ENCODE results near the gene OTOR. TPM values are rescaled to one million over a fixed set of nuclear protein-coding genes. Genes with fewer than 3 reads are reported as not detected.

Gene OTOR
- total RNA-seq, 2 experiments from 2014 or later = not detected

DNA sequence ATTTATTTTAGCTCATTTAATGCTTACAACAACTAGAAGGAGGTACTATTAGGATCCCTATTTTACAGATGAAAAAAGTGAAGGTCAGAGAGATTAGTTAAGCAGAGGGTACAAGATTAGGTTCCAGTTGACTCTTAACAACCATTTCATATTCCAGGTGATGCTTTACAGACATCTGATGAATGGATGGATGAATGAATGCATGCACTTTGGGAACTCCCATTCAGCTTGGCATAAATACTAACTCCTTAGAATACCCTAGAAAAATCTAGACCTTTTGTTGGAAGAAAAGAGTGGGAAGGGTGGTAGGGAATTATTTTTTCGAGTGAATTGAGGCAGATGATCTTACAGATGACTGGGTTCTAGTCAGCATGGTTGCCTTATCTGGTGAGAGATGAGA, 19.1 kb upstream of the OTOR start:
- peaks cover 24% of the 10 kb centered on the region for H3K4me1 Mint-ChIP-seq

DNA sequence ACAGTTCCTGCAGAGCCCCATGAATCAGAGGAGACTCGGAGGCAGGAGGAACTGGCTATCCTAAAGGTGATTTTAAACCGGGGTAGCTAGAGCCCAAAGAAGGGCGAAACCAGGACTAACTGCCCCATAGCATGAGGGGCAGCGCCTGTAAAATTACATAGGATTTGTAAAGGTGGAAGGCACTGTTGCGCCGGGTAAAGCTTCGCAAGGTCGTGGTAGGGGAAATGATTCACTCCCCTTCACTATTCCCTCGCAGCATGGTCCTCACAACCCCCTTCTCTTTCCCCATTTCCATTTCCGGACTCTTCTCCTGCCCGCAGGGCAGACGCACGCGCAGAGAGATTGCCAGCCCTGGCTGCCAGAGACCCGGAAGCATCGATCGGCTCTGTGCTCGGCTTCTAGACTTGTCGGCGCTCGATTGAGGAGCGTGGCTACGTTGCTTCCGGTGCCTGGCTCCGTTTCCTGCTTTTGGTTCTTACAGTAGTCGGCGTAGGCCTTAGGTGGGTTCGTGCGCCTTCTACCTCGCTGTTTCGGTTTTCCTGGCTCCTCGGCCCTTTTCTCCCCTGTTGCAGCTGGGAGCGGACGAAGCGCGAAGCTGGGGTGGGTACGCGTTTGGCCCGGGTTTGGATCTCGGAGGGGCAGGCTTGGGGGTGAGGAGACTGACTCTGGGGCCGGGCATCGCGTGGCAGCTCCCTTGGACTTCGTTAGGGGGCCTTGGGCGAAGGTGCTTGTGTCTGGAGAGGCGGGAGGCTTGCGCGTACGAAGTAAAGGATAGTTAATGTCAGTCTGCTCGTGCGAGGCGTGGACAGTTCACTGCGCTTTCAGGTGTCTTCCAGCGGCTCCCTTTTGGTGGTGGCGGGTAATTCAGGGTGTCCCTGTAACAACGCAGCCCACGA, 18.3 kb upstream of the OTOR start, which contains the start of gene SNRPB2:
TSS of gene SNRPB2 (plus strand) at position 462 of the 896 bp plus-strand sequence. CDS start 1,677 bp downstream, outside the sequence.
- H3K4me1 Mint-ChIP-seq = peaks cover 31% of the 10 kb centered on the region
- peak; percentile 84 for DNase-seq
- H3K27me3 Mint-ChIP-seq = peaks cover 17% of the 10 kb centered on the region
- ATAC-seq (ENCODE audit: low read depth) = peak; percentile 95
- peaks cover 21% of the 10 kb centered on the region for H3K36me3 Mint-ChIP-seq
- H3K4me3 Mint-ChIP-seq = peak within 1 kb of the TSS; percentile 99
- peaks cover 3% of the 10 kb centered on the region for H3K9me3 Mint-ChIP-seq
- peak within 1 kb of the TSS; percentile 100 for H3K27ac Mint-ChIP-seq
- POLR2A ChIA-PET = interaction anchor here (1.4 to 1.6 kb wide), 2 partner anchors 19 to 21 kb away, joined by 4 read pairs; partner anchors contain the start of gene OTOR

More for the DNA sequence above, 19.1 kb upstream of the OTOR start:
- DNase-seq (no peak), ATAC-seq (ENCODE audit: low read depth) (no peak)
- H3K36me3 Mint-ChIP-seq = peaks cover 18% of the 10 kb centered on the region
- peaks cover 3% of the 10 kb centered on the region for H3K9me3 Mint-ChIP-seq
- POLR2A ChIA-PET = interaction anchor here (1.4 to 1.6 kb wide), 2 partner anchors 19 to 20 kb away, joined by 4 read pairs; partner anchors contain the start of gene OTOR
- H3K27me3 Mint-ChIP-seq = peaks cover 24% of the 10 kb centered on the region
- peak overlapping the region; percentile 99 for H3K4me3 Mint-ChIP-seq
- peak overlapping the region; percentile 100 for H3K27ac Mint-ChIP-seq

DNA sequence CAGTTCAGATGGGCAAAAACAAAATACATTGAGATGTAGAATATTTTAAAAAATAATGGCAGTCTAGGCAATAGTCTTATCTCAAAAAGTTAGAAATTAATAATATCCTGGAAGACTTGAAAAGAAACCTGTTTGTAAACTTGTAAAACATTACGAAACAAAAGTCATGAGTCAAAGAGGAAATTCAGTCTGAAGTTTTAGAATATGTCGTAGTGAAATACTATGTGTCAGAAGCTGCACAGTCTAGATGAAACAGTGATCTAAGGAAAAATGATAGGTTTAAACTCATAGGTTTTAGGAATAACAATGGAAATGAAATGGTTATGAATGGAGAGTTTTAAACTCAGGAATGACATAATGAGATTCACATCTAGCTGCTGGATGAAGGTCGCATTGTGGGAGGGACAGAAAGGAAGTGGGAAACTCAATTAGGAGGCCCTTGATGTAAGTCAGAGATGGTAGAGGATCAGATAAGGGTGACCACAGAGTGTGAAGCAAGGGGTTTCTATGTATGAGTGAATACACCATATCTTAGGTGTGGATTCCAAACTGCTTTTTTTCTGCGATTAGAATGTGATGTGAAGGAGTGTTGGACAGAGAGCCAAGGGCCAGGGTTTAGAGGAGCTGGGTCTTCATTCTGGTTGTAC, 15.5 kb upstream of the OTOR start:
- Mint-ChIP-seq H3K4me3 (peak overlapping the region; percentile 19), H3K4me1 (peaks cover 36% of the 10 kb centered on the region), H3K36me3 (peaks cover 34% of the 10 kb centered on the region), H3K27ac (peak overlapping the region; percentile 61), H3K27me3 (peaks cover 1% of the 10 kb centered on the region), H3K9me3 (peaks cover 3% of the 10 kb centered on the region)
- POLR2A ChIA-PET = no interaction called here
- DNase-seq (no peak), ATAC-seq (ENCODE audit: low read depth) (peak; percentile 24)

DNA sequence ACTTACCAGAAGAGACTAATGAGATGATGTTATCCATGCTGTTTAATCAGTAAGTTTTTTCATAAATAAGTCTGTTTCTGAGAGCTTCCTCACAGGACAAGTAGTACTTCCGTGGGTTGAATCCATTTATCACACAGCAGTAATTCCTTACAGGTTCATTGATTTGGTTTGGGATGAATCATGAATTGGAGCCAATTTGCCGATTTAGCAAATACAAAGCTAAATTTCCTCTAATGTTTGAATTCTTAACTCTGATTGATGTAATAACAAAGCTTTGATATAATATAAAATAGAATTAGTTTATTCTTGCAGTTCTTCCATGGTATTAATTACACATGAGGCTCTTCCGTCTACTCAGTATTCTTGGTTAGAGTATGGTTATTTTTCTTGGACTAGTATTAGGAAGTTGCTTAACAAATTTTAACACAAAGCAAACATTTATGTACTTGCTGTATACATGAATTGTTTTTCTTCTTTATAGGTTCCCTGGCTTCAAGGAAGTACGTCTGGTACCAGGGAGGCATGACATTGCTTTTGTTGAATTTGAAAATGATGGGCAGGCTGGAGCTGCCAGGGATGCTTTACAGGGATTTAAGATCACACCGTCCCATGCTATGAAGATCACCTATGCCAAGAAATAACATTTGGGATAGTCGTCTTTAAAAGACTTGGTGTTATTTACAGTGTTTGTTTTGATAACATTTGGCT, 7.6 kb upstream of the OTOR start:
- POLR2A ChIA-PET = no interaction called here
- peaks cover 29% of the 10 kb centered on the region for H3K36me3 Mint-ChIP-seq
- ATAC-seq (ENCODE audit: low read depth) (no peak), DNase-seq (no peak)
- H3K4me1 Mint-ChIP-seq = peaks cover 5% of the 10 kb centered on the region
- no peak overlapping the region for H3K4me3 Mint-ChIP-seq
- H3K27me3 Mint-ChIP-seq = peaks cover 6% of the 10 kb centered on the region
- no peak overlapping the region for H3K27ac Mint-ChIP-seq
- no peaks in the 10 kb centered on the region for H3K9me3 Mint-ChIP-seq

DNA sequence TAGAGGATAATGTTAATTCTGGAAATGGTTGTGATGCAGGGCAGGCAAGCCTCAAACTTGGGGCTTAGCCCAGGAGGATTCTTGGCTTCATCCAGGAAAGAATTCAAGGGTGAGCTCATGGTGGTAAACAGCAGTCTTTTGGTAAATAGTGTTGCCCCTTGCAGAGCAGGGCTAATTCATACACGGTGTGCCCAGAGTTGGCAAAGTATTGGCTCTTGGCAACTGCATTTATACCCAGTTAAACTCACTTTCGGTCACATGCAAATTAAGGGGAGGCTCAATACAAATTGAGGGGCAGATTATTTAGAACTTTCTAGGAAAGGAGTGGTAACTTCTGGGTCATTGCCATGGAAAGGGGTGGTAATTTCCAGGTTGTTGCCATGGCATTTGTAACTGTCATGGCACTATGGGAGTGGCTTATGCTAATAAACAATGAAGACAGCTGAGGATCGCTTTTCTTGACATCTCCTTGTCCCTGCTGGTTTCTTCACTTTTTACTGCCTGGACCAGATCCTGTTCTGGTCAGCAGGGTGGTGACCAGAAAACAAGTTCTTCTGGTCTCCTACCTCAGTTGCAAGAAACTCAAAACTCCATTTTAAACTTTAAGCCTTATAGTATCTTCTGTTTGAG, 3.9 kb upstream of the OTOR start:
- no peak for ATAC-seq (ENCODE audit: low read depth)
- POLR2A ChIA-PET = no interaction called here
- H3K4me3 Mint-ChIP-seq = no peak overlapping the region
- H3K36me3 Mint-ChIP-seq = peaks cover 20% of the 10 kb centered on the region
- no peaks in the 10 kb centered on the region for H3K9me3 Mint-ChIP-seq
- peaks cover 2% of the 10 kb centered on the region for H3K4me1 Mint-ChIP-seq
- peaks cover 19% of the 10 kb centered on the region for H3K27me3 Mint-ChIP-seq
- no peak for DNase-seq
- no peak overlapping the region for H3K27ac Mint-ChIP-seq

DNA sequence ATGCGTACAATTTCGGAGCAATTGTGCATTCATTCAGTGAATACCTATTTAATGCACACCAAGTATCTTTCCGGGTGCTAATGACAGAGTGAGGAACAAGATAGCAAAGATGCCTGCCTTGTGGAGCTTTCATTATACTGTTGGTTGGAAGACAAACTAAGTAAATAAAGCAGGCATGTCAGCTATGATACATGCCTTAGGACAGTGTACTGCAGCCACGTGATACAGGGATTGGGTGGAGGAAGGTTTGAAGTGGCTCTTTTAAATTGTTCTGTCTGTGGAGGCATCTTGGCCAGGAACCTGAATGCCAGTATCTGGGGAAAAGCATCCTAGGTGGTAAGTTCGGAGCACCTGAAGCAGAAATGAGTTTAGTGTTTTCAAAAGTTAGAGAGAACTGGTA, 3.0 kb upstream of the OTOR start:
- Mint-ChIP-seq H3K36me3 (peaks cover 15% of the 10 kb centered on the region), H3K27ac (no peak overlapping the region), H3K4me3 (no peak overlapping the region), H3K4me1 (peaks cover 1% of the 10 kb centered on the region), H3K9me3 (no peaks in the 10 kb centered on the region), H3K27me3 (peaks cover 23% of the 10 kb centered on the region)
- no peak for ATAC-seq (ENCODE audit: low read depth)
- no peak for DNase-seq
- POLR2A ChIA-PET = no interaction called here

DNA sequence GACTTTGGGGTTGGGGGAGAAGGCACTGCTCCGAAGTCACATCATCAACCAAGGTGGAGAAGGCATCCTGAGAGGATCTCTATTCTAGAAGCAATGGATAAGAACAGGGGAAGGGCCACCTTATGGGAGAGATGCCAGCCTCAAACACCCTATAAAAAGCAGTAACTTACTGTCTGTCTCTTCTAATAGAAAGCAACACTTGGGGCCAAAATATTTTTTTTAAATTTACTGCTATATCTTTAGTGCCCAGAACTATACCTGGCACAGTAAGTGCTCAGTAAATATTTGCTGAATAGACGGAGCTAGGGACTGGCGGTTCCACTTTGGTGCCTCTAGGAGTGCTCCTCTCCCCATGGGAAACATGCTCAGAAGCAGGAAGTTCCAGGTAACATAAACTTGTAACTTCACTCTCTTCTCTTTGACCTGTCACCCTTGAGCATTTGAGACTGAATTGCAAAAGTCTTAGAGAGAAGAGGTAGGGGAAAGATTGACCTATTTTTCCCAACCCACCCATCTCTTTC, 807 bp upstream of the OTOR start:
- POLR2A ChIA-PET = no interaction called here

DNA sequence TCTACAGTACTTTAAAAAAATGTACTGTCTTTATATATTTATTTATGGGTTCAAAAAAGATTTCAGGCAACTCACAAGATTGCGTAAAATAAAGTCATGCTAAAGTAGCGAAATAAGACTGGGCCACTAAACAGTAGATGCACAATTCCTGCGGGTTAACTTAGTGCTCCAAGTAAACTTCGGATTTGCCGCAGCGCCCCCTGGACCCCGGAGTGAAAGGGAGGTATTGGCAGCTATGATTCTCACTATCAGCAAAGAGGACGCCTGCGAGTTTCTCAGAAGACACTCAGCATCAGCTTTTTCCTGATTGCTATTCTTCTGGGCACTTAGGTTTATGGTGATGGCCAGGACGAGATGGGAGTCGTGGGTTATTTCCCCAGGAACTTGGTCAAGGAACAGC, 1.4 kb downstream of the OTOR start:
- ATAC-seq (ENCODE audit: low read depth) (no peak), DNase-seq (no peak)
- peaks cover 6% of the 10 kb centered on the region for H3K4me1 Mint-ChIP-seq
- H3K4me3 Mint-ChIP-seq = no peak overlapping the region
- no peaks in the 10 kb centered on the region for H3K9me3 Mint-ChIP-seq
- POLR2A ChIA-PET = no interaction called here
- peaks cover 25% of the 10 kb centered on the region for H3K27me3 Mint-ChIP-seq
- no peaks in the 10 kb centered on the region for H3K36me3 Mint-ChIP-seq
- no peak overlapping the region for H3K27ac Mint-ChIP-seq

More for the DNA sequence above, 807 bp upstream of the OTOR start:
- Mint-ChIP-seq H3K36me3 (peaks cover 7% of the 10 kb centered on the region), H3K27me3 (peaks cover 27% of the 10 kb centered on the region), H3K9me3 (no peaks in the 10 kb centered on the region), H3K27ac (no peak overlapping the region), H3K4me1 (peaks cover 6% of the 10 kb centered on the region), H3K4me3 (no peak overlapping the region)
- DNase-seq (no peak), ATAC-seq (ENCODE audit: low read depth) (no peak)

DNA sequence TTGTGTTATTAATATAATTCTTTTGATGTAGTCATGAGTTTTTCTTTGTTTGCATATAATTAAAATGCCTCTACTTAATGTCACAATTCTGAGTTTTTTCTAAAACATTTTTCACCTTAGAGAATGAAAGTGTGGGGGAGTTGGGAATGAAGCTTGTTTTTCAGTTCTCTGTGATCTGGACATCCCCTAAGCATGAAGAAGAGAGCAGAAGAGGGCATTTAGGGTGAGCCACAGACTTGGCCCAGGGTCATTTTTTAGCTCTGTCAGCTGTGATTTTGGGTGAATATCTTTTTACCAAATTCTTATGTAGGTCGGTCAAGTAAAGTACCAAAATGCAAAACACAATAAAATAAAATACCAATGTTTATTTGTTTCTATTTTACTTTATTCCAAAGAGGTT, 3.9 kb downstream of the OTOR start:
- ATAC-seq (ENCODE audit: low read depth) (no peak), DNase-seq (no peak)
- Mint-ChIP-seq H3K9me3 (peaks cover 4% of the 10 kb centered on the region), H3K27ac (no peak overlapping the region), H3K4me1 (peaks cover 6% of the 10 kb centered on the region), H3K27me3 (peaks cover 17% of the 10 kb centered on the region), H3K4me3 (no peak overlapping the region), H3K36me3 (no peaks in the 10 kb centered on the region)
- POLR2A ChIA-PET = no interaction called here

DNA sequence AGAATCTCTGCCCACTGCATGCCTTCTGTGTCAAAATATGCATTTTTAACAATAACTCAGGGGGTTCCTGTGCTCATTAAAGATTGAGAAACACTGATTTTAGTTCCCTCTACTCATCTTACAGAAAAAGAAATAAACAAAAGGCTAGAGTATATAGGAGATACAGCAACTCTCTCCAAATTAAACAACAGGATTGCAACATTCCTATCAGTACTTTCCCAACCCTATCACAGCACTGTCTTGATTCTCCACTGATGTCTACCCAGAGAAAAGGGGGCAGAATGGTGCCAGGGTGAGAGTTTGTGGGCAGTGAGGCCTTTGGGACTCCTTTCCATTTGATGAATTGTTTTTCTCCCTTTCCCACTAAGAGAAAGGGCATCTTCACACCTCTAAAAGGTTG, 4.7 kb downstream of the OTOR start:
- POLR2A ChIA-PET = no interaction called here
- ATAC-seq (ENCODE audit: low read depth) (no peak), DNase-seq (no peak)
- no peak overlapping the region for H3K4me3 Mint-ChIP-seq
- H3K27me3 Mint-ChIP-seq = peaks cover 13% of the 10 kb centered on the region
- no peaks in the 10 kb centered on the region for H3K36me3 Mint-ChIP-seq
- peaks cover 4% of the 10 kb centered on the region for H3K9me3 Mint-ChIP-seq
- peaks cover 6% of the 10 kb centered on the region for H3K4me1 Mint-ChIP-seq
- H3K27ac Mint-ChIP-seq = no peak overlapping the region

DNA sequence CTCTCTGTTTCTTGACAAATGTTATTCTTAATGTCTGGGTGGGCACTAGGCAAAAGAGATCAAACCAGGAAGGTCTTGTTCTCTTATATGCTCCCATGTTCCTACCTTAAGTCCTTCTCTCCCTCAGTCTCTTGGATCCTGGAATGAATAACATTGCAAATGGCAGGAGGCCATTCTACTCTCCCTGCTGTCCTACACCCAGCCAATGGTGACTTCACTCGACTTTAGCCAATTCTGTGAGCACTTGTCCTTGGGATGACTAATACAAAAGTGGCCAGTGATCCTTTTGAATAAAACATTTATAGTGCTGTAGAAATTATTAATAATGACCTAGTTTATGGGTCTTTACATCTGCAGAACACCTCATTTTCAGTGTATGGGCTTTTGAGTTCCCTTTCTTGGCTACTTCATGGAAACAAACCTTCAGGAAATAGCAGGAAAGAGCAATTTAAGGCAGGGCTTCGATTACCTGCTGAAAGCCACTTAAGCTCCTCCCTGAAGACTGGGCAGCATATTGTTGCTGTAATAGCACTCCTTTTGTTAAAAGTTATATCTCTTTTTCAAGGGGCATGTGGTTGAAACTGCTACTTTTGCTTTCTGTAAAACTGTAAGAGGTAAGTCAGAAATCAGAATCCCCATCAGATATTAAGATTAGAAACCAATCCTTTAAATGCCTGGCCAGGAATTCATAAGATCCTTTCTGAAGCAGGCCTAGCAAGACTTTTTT, 10.5 kb downstream of the OTOR start:
- H3K4me3 Mint-ChIP-seq = no peak overlapping the region
- H3K4me1 Mint-ChIP-seq = no peaks in the 10 kb centered on the region
- H3K27ac Mint-ChIP-seq = no peak overlapping the region
- H3K9me3 Mint-ChIP-seq = peaks cover 4% of the 10 kb centered on the region
- DNase-seq (no peak), ATAC-seq (ENCODE audit: low read depth) (no peak)
- H3K36me3 Mint-ChIP-seq = no peaks in the 10 kb centered on the region
- POLR2A ChIA-PET = no interaction called here
- peaks cover 2% of the 10 kb centered on the region for H3K27me3 Mint-ChIP-seq

DNA sequence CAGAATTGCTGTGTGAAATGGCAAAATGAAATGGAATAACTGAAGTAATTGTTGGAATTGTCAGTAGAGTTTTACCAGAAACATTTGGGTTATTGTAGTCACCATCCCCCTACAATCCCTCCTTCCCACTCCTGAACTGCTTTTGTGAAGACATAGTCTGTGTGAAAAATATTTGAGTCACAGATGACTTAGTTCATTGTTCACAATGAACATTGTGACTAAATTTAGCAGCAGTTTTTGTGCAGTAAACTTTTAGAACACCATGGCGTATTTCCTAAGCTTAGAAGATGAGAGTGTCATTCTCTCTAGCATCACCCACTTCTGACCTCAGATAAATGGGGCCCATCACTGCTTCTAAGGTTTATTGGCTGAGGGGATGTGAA, 11.0 kb downstream of the OTOR start:
- H3K27me3 Mint-ChIP-seq = peaks cover 2% of the 10 kb centered on the region
- no peak overlapping the region for H3K4me3 Mint-ChIP-seq
- H3K36me3 Mint-ChIP-seq = no peaks in the 10 kb centered on the region
- ATAC-seq (ENCODE audit: low read depth) (no peak), DNase-seq (no peak)
- H3K27ac Mint-ChIP-seq = no peak overlapping the region
- no peaks in the 10 kb centered on the region for H3K4me1 Mint-ChIP-seq
- POLR2A ChIA-PET = no interaction called here
- H3K9me3 Mint-ChIP-seq = peaks cover 4% of the 10 kb centered on the region
